ENCODE measurements around the gene ANO4. TPM values are rescaled to one million over a fixed set of nuclear protein-coding genes. Genes with fewer than 3 reads are reported as not detected.
A peak's percentile ranks its signal among the peaks of the same experiment; 100 is the strongest.

ANO4 gene
- total and polyA plus RNA-seq, 4 donors: 0.10 to 1.9 (median 0.86) TPM

DNA sequence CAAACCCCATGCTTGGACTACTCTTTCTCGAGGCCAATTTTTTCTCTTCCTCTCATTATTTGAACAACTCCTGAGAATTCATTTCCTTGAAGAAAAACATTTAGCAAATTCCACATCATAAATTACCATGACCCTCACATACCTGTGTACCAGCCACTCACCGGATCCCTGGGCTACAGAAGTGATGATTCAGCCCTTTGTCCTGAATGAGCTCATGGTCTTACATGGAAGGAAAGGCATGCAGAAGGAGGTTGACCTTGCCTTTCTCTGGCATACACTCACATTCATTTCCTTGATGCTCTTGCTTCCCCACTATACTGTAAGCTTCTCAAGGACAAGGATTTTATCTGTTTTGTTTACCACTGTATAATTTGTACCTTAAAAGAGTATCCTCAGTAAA is 224.0 kb downstream of the ANO4 start:
- no peaks in the 10 kb centered on the region for H3K27me3 ChIP-seq (ENCODE audit: control insufficient read depth in 3 of 3, insufficient read depth in 3 of 3, low read length in 2 of 3)
- no peaks in the 10 kb centered on the region for H3K9me3 ChIP-seq (ENCODE audit: control insufficient read depth in 4 of 4, insufficient read depth in 3 of 4, low read length in 3 of 4)
- H3K4me1 ChIP-seq (ENCODE audit: control insufficient read depth in 5 of 5, insufficient read depth in 5 of 5, low read length in 5 of 5): no peaks in the 10 kb centered on the region
- H3K4me3 ChIP-seq: no peak overlapping the region
- ATAC-seq (ENCODE audit: insufficient read depth, low FRiP score) (no peak), DNase-seq (peak; percentile 2 to 21 (median 11))
- TF ChIP-seq, protein P1, sequence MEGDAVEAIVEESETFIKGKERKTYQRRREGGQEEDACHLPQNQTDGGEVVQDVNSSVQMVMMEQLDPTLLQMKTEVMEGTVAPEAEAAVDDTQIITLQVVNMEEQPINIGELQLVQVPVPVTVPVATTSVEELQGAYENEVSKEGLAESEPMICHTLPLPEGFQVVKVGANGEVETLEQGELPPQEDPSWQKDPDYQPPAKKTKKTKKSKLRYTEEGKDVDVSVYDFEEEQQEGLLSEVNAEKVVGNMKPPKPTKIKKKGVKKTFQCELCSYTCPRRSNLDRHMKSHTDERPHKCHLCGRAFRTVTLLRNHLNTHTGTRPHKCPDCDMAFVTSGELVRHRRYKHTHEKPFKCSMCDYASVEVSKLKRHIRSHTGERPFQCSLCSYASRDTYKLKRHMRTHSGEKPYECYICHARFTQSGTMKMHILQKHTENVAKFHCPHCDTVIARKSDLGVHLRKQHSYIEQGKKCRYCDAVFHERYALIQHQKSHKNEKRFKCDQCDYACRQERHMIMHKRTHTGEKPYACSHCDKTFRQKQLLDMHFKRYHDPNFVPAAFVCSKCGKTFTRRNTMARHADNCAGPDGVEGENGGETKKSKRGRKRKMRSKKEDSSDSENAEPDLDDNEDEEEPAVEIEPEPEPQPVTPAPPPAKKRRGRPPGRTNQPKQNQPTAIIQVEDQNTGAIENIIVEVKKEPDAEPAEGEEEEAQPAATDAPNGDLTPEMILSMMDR (IDR thresholded peaks at IDR 0.05; ENCODE audit: control extremely low read depth, extremely low read depth): no peak
- 40 to 76% methylated on average over 2 of the region's 2 CpGs for WGBS, 2 donors
- H3K36me3 ChIP-seq (ENCODE audit: control insufficient read depth in 4 of 4, insufficient read depth in 4 of 4, low read length in 4 of 4): no peaks in the 10 kb centered on the region
- no peak overlapping the region for H3K9ac ChIP-seq (ENCODE audit: insufficient read depth in 1 of 2, low read length in 2 of 2)
- H3K27ac ChIP-seq (ENCODE audit: low read depth in 1 of 2, low read length in 1 of 2): no peak overlapping the region

DNA sequence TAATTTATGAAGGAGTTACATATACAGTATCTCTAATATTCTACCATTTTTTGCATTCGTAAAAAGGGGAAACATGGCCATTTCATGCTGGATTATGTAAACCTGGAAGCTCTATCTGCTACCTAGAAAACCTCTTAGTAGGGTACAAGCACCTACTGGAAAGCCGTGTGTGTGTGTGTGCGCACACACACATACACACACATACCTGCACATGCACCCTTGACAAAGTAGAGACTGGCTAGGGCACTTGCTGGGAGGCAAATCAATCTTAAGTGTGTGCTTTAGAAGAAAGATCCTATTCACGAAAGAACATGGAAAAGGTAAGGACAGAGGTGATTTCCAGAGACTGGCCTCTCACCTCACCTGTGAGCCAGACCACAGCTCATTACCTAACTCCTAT is 224.6 kb downstream of the ANO4 start:
- 63 to 86% methylated on average over 4 of the region's 4 CpGs for WGBS, 2 donors
- ATAC-seq (ENCODE audit: insufficient read depth, low FRiP score): no peak

DNA sequence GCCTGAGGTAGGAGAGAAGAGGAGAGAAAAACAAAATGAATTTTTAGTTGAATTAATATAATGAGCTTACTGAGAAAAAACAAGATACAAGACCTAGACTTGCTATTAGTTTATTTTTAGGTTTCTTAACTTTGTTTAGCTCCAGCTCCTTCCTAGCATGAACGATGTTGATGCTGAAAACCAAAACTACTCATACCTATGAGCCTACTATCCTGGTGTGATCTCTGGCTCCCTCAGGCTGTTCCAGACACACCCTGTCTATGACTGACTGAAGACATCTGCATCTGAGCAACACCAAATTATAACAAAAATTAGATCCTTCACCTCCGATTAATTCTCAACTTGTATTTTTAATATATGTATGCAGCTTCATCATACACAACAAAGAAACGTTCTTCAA is 225.1 kb downstream of the ANO4 start:
- no peak overlapping the region for H3K9ac ChIP-seq (ENCODE audit: insufficient read depth in 1 of 2, low read length in 2 of 2)
- ATAC-seq (ENCODE audit: insufficient read depth, low FRiP score): no peak
- DNase-seq: no peak
- H3K4me1 ChIP-seq (ENCODE audit: control insufficient read depth in 5 of 5, insufficient read depth in 5 of 5, low read length in 5 of 5): no peaks in the 10 kb centered on the region
- H3K27me3 ChIP-seq (ENCODE audit: control insufficient read depth in 3 of 3, insufficient read depth in 3 of 3, low read length in 2 of 3): no peaks in the 10 kb centered on the region
- H3K36me3 ChIP-seq (ENCODE audit: control insufficient read depth in 4 of 4, insufficient read depth in 4 of 4, low read length in 4 of 4): no peaks in the 10 kb centered on the region
- no peak overlapping the region for H3K4me3 ChIP-seq
- no peaks in the 10 kb centered on the region for H3K9me3 ChIP-seq (ENCODE audit: control insufficient read depth in 4 of 4, insufficient read depth in 3 of 4, low read length in 3 of 4)
- TF ChIP-seq, protein P1 (IDR thresholded peaks at IDR 0.05; ENCODE audit: control extremely low read depth, extremely low read depth): no peak
- no peak overlapping the region for H3K27ac ChIP-seq (ENCODE audit: low read depth in 1 of 2, low read length in 1 of 2)
- WGBS, 2 donors: 87 to 88% methylated on average over 3 of the region's 3 CpGs

More for the DNA sequence above, 224.6 kb downstream of the ANO4 start:
- no peaks in the 10 kb centered on the region for H3K9me3 ChIP-seq (ENCODE audit: control insufficient read depth in 4 of 4, insufficient read depth in 3 of 4, low read length in 3 of 4)
- TF ChIP-seq, protein P1 (IDR thresholded peaks at IDR 0.05; ENCODE audit: control extremely low read depth, extremely low read depth): no peak
- H3K27me3 ChIP-seq (ENCODE audit: control insufficient read depth in 3 of 3, insufficient read depth in 3 of 3, low read length in 2 of 3): no peaks in the 10 kb centered on the region
- no peaks in the 10 kb centered on the region for H3K36me3 ChIP-seq (ENCODE audit: control insufficient read depth in 4 of 4, insufficient read depth in 4 of 4, low read length in 4 of 4)
- no peak overlapping the region for H3K9ac ChIP-seq (ENCODE audit: insufficient read depth in 1 of 2, low read length in 2 of 2)
- peak; percentile 28 to 60 (median 51) for DNase-seq
- H3K4me3 ChIP-seq: no peak overlapping the region
- no peak overlapping the region for H3K27ac ChIP-seq (ENCODE audit: low read depth in 1 of 2, low read length in 1 of 2)
- H3K4me1 ChIP-seq (ENCODE audit: control insufficient read depth in 5 of 5, insufficient read depth in 5 of 5, low read length in 5 of 5): no peaks in the 10 kb centered on the region

DNA sequence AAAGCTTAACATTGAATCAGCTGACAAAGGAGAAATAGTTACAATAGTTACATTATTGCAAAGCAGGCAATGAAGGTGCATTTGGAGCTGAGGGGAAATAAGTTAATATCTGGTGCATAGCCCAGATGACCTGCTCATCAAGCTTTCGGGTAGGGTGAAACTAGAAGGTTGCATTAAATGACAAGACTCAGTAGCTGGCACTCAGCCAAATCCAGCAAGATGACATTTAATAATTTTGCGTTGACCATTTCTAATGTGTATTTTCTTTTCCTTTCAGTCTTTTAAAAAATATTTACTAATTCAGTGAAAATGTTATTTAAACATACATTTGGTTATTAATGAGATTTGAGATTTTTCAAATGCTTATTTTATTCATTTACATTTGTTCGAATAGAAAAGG is 226.9 kb downstream of the ANO4 start:
- TF ChIP-seq, protein P1 (IDR thresholded peaks at IDR 0.05; ENCODE audit: control extremely low read depth, extremely low read depth): no peak
- H3K4me1 ChIP-seq (ENCODE audit: control insufficient read depth in 5 of 5, insufficient read depth in 5 of 5, low read length in 5 of 5): no peaks in the 10 kb centered on the region
- no peaks in the 10 kb centered on the region for H3K9me3 ChIP-seq (ENCODE audit: control insufficient read depth in 4 of 4, insufficient read depth in 3 of 4, low read length in 3 of 4)
- no peaks in the 10 kb centered on the region for H3K36me3 ChIP-seq (ENCODE audit: control insufficient read depth in 4 of 4, insufficient read depth in 4 of 4, low read length in 4 of 4)
- no peak for ATAC-seq (ENCODE audit: insufficient read depth, low FRiP score)
- no peak overlapping the region for H3K4me3 ChIP-seq
- H3K9ac ChIP-seq (ENCODE audit: insufficient read depth in 1 of 2, low read length in 2 of 2): no peak overlapping the region
- peak in 1 of 3 donors; percentile 1 for DNase-seq
- H3K27ac ChIP-seq (ENCODE audit: low read depth in 1 of 2, low read length in 1 of 2): no peak overlapping the region
- no peaks in the 10 kb centered on the region for H3K27me3 ChIP-seq (ENCODE audit: control insufficient read depth in 3 of 3, insufficient read depth in 3 of 3, low read length in 2 of 3)
- WGBS, 2 donors: 88 to 95% methylated on average over 3 of the region's 3 CpGs

All from lung (tissue), 12 donors.